Vagina (tissue), 2 donors: ENCODE measurements around the gene VASN. TPM values are rescaled to one million over a fixed set of nuclear protein-coding genes. Genes with fewer than 3 reads are reported as not detected.

Experiments used
- DNase-seq, 2 donors: peaks; one replicate each; pipeline ENCODE4 v3.0.0-alpha.2; 2017; ENCODE audit errors: extremely low spot score in 2 of 2
- H3K27ac ChIP-seq: fragments of 200-600 bp; sonication (generic); one replicate; pipeline ENCODE4 v1.5.1; 2019
- H3K27me3 ChIP-seq: fragments of 200-600 bp; sonication (generic); one replicate; pipeline ENCODE4 v1.5.1; 2019
- H3K36me3 ChIP-seq, 2 donors: fragments of 200-600 bp; sonication (generic); one replicate each; pipeline ENCODE4 v1.5.1; 2017 to 2019
- H3K4me1 ChIP-seq: fragments of 200-600 bp; sonication (generic); one replicate; pipeline ENCODE4 v1.5.1; 2019
- H3K4me3 ChIP-seq, 2 donors: fragments of 200-600 bp; sonication (generic); 1 replicate in 1 of 2; 2 replicates in 1 of 2; pipeline ENCODE4 v1.5.1; 2016 to 2019
- H3K9me3 ChIP-seq: fragments of 200-600 bp; sonication (generic); one replicate; pipeline ENCODE4 v1.5.1; 2019
- CTCF ChIP-seq, 3 experiments: fragments of 450-650 bp in 2 of 3; fragments of 200-600 bp in 1 of 3; sonication (generic) in 1 of 3; IDR thresholded peaks; one replicate each; pipeline ENCODE4 v1.5.1; 2017 to 2019; ENCODE audit warnings: antibody characterized with exemption in 3 of 3, mild to moderate bottlenecking in 2 of 3, moderate library complexity in 2 of 3
- POLR2A ChIP-seq, 2 donors: fragments of 450-650 bp; IDR thresholded peaks; one replicate each; pipeline ENCODE4 v1.6.1; 2017; ENCODE audit warnings: antibody characterized with exemption in 2 of 2, mild to moderate bottlenecking in 2 of 2, moderate library complexity in 2 of 2
- POLR2AphosphoS5 ChIP-seq, 2 donors: sonication (generic); formaldehyde crosslinking; IDR thresholded peaks; one replicate each; pipeline ENCODE4 v1.9.0; 2017; ENCODE audit warnings: antibody characterized with exemption in 2 of 2, mild to moderate bottlenecking in 2 of 2, low read depth in 1 of 2; ENCODE audit not compliant: insufficient read depth in 1 of 2
- intact Hi-C: fragments of 100-400 bp; cut with DNase I; formaldehyde crosslinking; loops from one replicate; pipeline ENCODE4 v1.15.1; 2023
- total RNA-seq: library from RNA; depleted of rRNA; stranded (reverse); fragments of >200 nt; gene quantifications from one replicate; pipeline ENCODE4 v1.2.3, GENCODE V29; 2016

Gene VASN
- total RNA-seq, 1 donor from 2014 or later: 37.6 TPM

DNA sequence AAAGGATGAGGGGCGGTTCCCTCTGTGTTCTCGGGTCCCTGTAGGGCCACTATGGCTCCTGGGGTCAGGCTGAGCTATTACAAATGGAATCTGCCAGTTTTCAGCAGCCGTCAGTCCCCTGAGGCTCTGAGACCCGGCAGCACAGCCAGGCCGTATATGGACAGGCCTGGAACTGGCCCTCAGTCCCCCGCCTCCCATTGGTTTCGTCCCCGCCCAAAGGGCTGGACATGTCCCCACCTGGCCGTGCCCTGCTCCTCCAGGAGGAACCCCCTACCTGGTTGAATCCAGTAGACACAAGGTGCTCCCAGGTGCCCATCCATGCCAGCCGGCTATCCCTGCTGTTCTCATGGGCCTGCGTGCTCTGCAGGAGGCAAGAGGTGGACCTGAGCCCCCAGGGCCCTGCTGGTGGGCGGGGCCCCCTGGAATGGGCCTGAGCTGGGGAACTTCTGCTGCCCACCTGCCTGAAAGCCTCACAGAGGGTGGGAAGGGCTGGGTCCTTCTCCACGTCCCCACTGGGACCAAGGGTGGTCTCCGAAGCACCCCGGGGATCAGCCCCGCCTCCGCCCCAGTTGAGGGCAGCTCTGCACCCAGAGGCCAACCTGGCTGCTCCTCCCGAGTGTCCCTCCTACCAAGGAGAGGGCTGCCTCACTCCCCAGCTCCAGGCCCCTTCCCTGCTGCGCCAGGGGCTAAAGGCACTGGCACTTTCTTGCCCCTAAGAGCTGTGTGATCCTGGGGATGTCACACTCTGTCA is 16.8 kb downstream of the VASN start:
- Histone ChIP-seq H3K9me3 (no peaks in the 10 kb centered on the region), H3K27me3 (no peaks in the 10 kb centered on the region), H3K36me3 (peaks cover 0 to 9% of the 10 kb centered on the region in 2 donors), H3K4me1 (peaks cover 60% of the 10 kb centered on the region), H3K27ac (peak overlapping the region; percentile 78), H3K4me3 (no peak overlapping the region)
- intact Hi-C loops: no loop called here
- TF ChIP-seq POLR2A (IDR thresholded peaks at IDR 0.05): no peak
- TF ChIP-seq POLR2AphosphoS5 (IDR thresholded peaks at IDR 0.05; ENCODE audit: insufficient read depth in 1 of 2, low read depth in 1 of 2): peak in 1 of 2 donors; percentile 11
- TF ChIP-seq CTCF (IDR thresholded peaks at IDR 0.05): no peak
- no peak for DNase-seq

- intact Hi-C loops: no loop called here
- Histone ChIP-seq H3K36me3 (peaks cover 0 to 4% of the 10 kb centered on the region in 2 donors), H3K27ac (peak overlapping the region; percentile 51), H3K9me3 (no peaks in the 10 kb centered on the region), H3K4me3 (no peak overlapping the region), H3K4me1 (peaks cover 54% of the 10 kb centered on the region), H3K27me3 (no peaks in the 10 kb centered on the region)
- no peak for DNase-seq
- no peak for TF ChIP-seq POLR2AphosphoS5 (IDR thresholded peaks at IDR 0.05; ENCODE audit: insufficient read depth in 1 of 2, low read depth in 1 of 2)
- TF ChIP-seq CTCF (IDR thresholded peaks at IDR 0.05): no peak
- TF ChIP-seq POLR2A (IDR thresholded peaks at IDR 0.05): no peak
These were observed 17.7 kb downstream of the VASN start for GRCh38 chr16:4389051-4389955.

DNA sequence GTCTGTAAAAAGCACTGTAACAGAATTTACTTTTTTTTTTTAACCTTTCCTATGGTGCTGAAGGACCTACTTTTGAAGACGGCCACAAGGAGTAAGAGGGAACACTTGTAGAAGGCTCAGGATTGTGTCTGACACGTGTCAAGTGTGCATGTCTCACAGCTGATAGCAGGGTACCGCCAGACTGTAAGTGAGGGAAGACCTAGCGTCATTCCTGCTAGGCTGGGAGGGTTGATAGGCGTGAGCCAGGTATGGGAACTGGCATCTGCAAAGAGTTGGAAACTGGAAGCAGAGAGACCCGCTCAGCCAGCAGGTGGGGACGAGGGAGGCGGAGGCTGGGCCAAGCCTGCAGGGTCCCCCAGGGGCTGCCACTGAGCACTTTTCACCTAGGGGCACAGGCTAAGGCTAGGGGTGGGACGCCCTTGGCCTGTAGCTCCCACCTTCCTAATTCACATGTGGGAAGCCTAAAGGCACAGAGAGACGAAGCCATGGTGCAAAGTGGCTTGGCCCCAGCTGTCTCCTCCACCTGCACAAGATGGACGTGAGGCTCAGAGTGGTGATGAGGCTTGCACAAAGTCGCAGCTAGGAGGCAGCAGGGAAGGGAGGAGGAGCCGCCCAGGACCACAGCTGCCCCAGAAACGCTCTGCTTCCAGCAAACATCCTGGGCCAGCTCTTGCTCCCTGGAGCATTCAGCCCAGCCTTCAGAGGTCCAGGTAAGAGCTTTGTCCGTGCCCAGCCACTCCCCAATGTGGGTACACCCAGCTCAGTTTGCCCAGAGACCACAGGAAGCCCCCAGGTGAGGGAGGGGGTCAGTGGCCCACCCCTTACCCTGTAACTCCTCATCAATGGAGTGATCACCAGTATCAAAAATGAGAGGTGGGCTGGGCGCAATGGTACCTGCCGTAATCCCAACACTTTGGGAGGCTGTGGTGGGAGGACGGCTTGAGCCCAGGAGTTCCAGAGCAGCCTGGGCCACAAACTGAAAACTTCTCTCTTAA is 18.9 kb downstream of the VASN start:
- no peak for DNase-seq
- no peak overlapping the region for H3K4me3 ChIP-seq
- TF ChIP-seq CTCF (IDR thresholded peaks at IDR 0.05): no peak
- TF ChIP-seq POLR2AphosphoS5 (IDR thresholded peaks at IDR 0.05; ENCODE audit: insufficient read depth in 1 of 2, low read depth in 1 of 2): no peak
- no peak for TF ChIP-seq POLR2A (IDR thresholded peaks at IDR 0.05)
- H3K27ac ChIP-seq: no peak overlapping the region
- no peaks in the 10 kb centered on the region for H3K27me3 ChIP-seq
- intact Hi-C loops: no loop called here
- no peaks in the 10 kb centered on the region for H3K9me3 ChIP-seq
- H3K36me3 ChIP-seq: peaks cover 0 to 1% of the 10 kb centered on the region in 2 donors
- H3K4me1 ChIP-seq: peaks cover 41% of the 10 kb centered on the region

DNA sequence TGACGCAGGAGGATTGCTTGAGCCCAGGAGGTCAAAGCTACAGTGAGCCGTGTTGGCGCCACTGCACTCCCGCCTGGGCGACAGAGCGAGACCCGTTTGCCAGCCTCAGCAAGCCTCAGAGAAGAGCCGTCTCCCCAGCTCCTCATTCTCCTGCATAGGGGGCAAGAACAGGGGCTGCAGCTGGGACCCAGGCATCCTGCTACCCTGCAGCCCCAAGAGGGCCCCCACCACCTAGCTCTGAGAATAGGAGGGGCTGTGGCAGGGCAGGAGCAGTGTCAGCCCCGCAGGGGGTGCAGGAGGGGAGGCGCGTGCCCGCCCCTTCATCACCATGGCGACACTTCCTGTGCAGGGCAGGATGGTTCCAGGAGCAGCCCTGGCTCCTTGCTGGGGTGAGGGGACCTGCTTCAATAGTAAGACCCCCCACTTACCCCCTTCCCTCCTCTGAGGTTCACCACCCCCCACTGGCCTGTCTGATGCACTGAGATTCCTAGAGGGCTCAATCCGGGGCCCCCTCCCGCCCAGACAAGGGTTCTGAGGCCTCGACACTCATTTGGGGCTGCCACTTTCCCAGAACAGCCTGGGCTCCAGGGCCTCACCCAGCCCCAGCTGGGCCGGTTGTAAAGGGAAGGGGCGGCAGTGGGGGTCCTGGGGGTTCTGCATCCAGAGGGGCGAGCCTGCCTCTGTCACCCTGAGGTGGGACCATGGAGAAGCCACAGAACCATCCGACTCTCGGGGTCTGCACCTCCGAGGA is 20.2 kb downstream of the VASN start:
- no peak overlapping the region for H3K4me3 ChIP-seq
- DNase-seq: no peak
- no peaks in the 10 kb centered on the region for H3K9me3 ChIP-seq
- H3K27me3 ChIP-seq: no peaks in the 10 kb centered on the region
- H3K4me1 ChIP-seq: peaks cover 29% of the 10 kb centered on the region
- H3K27ac ChIP-seq: peak overlapping the region; percentile 87
- H3K36me3 ChIP-seq: no peaks in the 10 kb centered on the region
- no peak for TF ChIP-seq POLR2AphosphoS5 (IDR thresholded peaks at IDR 0.05; ENCODE audit: insufficient read depth in 1 of 2, low read depth in 1 of 2)
- TF ChIP-seq CTCF (IDR thresholded peaks at IDR 0.05): no peak
- no peak for TF ChIP-seq POLR2A (IDR thresholded peaks at IDR 0.05)
- intact Hi-C loops: no loop called here
